ENCODE measurements around the gene NCOA4.

The NCOA4 gene

DNA sequence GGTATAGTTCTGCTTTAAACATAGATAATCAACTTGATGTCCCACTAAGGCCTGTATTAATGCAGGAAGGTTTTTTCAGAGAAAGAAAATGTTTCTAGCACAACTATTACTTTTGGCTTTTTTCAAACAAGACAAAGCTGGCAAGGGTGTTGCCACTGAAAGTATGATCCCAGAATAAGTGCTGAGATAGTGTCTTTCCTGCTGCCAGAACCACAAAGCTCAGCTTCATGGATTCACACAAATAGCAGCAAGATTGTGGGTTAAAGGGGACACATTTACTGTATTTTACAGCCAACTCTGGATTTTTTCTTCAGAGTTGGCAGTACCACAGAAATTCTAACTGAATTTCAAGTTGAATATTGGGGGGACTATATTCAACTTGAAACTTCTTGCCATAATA, 4.3 kb downstream of the NCOA4 start:
- DNase-seq (ENCODE audit: extremely low read depth, insufficient read length): no peak
- Histone ChIP-seq H3K36me3 (ENCODE audit: control insufficient read depth, insufficient read depth, low read length) (no peaks in the 10 kb centered on the region; the same call in none of the 2 replicates), H3K27me3 (replicated peaks; ENCODE audit: control insufficient read depth, insufficient read depth, low read length) (no peaks in the 10 kb centered on the region), H3K4me3 (replicated peaks; ENCODE audit: low read depth, low read length) (no peak overlapping the region)
- TF ChIP-seq, protein P1, sequence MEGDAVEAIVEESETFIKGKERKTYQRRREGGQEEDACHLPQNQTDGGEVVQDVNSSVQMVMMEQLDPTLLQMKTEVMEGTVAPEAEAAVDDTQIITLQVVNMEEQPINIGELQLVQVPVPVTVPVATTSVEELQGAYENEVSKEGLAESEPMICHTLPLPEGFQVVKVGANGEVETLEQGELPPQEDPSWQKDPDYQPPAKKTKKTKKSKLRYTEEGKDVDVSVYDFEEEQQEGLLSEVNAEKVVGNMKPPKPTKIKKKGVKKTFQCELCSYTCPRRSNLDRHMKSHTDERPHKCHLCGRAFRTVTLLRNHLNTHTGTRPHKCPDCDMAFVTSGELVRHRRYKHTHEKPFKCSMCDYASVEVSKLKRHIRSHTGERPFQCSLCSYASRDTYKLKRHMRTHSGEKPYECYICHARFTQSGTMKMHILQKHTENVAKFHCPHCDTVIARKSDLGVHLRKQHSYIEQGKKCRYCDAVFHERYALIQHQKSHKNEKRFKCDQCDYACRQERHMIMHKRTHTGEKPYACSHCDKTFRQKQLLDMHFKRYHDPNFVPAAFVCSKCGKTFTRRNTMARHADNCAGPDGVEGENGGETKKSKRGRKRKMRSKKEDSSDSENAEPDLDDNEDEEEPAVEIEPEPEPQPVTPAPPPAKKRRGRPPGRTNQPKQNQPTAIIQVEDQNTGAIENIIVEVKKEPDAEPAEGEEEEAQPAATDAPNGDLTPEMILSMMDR (IDR thresholded peaks at IDR 0.05; ENCODE audit: insufficient read depth, low read length, poor library complexity, severe bottlenecking): no peak

- DNase-seq (ENCODE audit: extremely low read depth, insufficient read length): no peak
- TF ChIP-seq, protein P1 (IDR thresholded peaks at IDR 0.05; ENCODE audit: insufficient read depth, low read length, poor library complexity, severe bottlenecking): no peak
- Histone ChIP-seq H3K36me3 (ENCODE audit: control insufficient read depth, insufficient read depth, low read length) (no peaks in the 10 kb centered on the region; the same call in none of the 2 replicates), H3K4me3 (replicated peaks; ENCODE audit: low read depth, low read length) (no peak overlapping the region), H3K27me3 (replicated peaks; ENCODE audit: control insufficient read depth, insufficient read depth, low read length) (no peaks in the 10 kb centered on the region)
These were observed 5.0 kb downstream of the NCOA4 start for GRCh38 chr10:46025406-46025805.

DNA sequence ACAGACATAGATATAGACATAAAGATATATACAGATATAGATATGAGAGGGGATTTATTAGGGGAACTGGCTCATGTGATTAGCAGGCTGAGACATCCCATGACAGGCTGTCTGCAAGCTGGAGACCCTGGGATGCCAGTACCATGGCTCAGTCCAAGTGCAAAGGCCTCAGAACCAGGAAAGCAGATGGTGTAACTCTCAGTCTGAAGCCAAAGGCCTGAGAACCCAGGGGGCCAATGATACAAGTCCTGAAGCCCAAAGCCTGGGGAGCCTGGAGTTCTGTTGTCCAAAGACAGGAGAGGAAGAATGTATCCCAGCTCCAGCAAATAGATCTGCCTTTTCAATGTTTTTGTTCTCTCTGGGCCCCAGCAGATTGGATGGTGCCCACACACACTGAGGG, 5.5 kb downstream of the NCOA4 start:
- Histone ChIP-seq H3K4me3 (replicated peaks; ENCODE audit: low read depth, low read length) (no peak overlapping the region), H3K27me3 (replicated peaks; ENCODE audit: control insufficient read depth, insufficient read depth, low read length) (no peaks in the 10 kb centered on the region), H3K36me3 (ENCODE audit: control insufficient read depth, insufficient read depth, low read length) (no peaks in the 10 kb centered on the region; the same call in none of the 2 replicates)
- TF ChIP-seq, protein P1 (IDR thresholded peaks at IDR 0.05; ENCODE audit: insufficient read depth, low read length, poor library complexity, severe bottlenecking): no peak
- DNase-seq (ENCODE audit: extremely low read depth, insufficient read length): no peak

- peak; percentile 89 for DNase-seq (ENCODE audit: extremely low read depth, insufficient read length)
- TF ChIP-seq, protein P1 (IDR thresholded peaks at IDR 0.05; ENCODE audit: insufficient read depth, low read length, poor library complexity, severe bottlenecking): peak; percentile 48
- H3K27me3 ChIP-seq (replicated peaks; ENCODE audit: control insufficient read depth, insufficient read depth, low read length): no peaks in the 10 kb centered on the region
- no peaks in the 10 kb centered on the region; the same call in none of the 2 replicates for H3K36me3 ChIP-seq (ENCODE audit: control insufficient read depth, insufficient read depth, low read length)
- peak overlapping the region; percentile 76 for H3K4me3 ChIP-seq (replicated peaks; ENCODE audit: low read depth, low read length)
These were observed 7.3 kb downstream of the NCOA4 start for GRCh38 chr10:46022978-46023702.

GRCh38 chr10:46020344-46020657, 10.1 kb downstream of the NCOA4 start:
- H3K27me3 ChIP-seq (replicated peaks; ENCODE audit: control insufficient read depth, insufficient read depth, low read length): no peaks in the 10 kb centered on the region
- TF ChIP-seq, protein P1 (IDR thresholded peaks at IDR 0.05; ENCODE audit: insufficient read depth, low read length, poor library complexity, severe bottlenecking): no peak
- peaks cover 2% of the 10 kb centered on the region for H3K36me3 ChIP-seq (ENCODE audit: control insufficient read depth, insufficient read depth, low read length)
- no peak overlapping the region for H3K4me3 ChIP-seq (replicated peaks; ENCODE audit: low read depth, low read length)
- DNase-seq (ENCODE audit: extremely low read depth, insufficient read length): no peak

Measured in GM06990 (cell line).